ENCODE data around the gene DHX32. TPM values are rescaled to one million over a fixed set of nuclear protein-coding genes. Genes with fewer than 3 reads are reported as not detected.
"Not testable (repeated sequence)": the region's sequence is repeated elsewhere in the genome, so short reads cannot be mapped to it uniquely, and the experiment has no call there.

Gene DHX32
- total and polyA plus RNA-seq, 2 donors (not counting 3 experiments of a cell fraction or from before 2014, with no cell fraction given): 17.1 to 29.6 TPM

GRCh38 chr10:125911145-125911544 is 30.1 kb upstream of the DHX32 start:
- Histone ChIP-seq H3K79me2 (ENCODE audit: control insufficient read depth, insufficient read depth, low read length) (no peaks in the 10 kb centered on the region), H2AFZ (ENCODE audit: low read depth, low read length) (no peak overlapping the region), H3K27ac (ENCODE audit: insufficient read depth, low read depth, low read length) (no peak overlapping the region), H3K27me3 (ENCODE audit: control insufficient read depth in 2 of 2, insufficient read depth in 2 of 2, low read length in 2 of 2) (no peaks in the 10 kb centered on the region), H3K4me2 (ENCODE audit: insufficient read depth, low read length) (no peak overlapping the region), H3K4me3 (replicated peaks in 1 of 3; ENCODE audit: insufficient read depth in 1 of 3, low read depth in 1 of 3, low read length in 3 of 3) (no peak overlapping the region), H3K9me1 (replicated peaks; ENCODE audit: control insufficient read depth, extremely low read depth, insufficient read depth, low read length) (no peaks in the 10 kb centered on the region), H3K36me3 (ENCODE audit: control insufficient read depth in 2 of 2, extremely low read depth in 1 of 2, insufficient read depth in 2 of 2, low read length in 2 of 2) (no peaks in the 10 kb centered on the region), H4K20me1 (replicated peaks; ENCODE audit: control insufficient read depth, extremely low read depth, insufficient read depth, low read length) (no peaks in the 10 kb centered on the region), H3K9me3 (replicated peaks; ENCODE audit: control insufficient read depth, insufficient read depth, low read length) (no peaks in the 10 kb centered on the region), H3K4me1 (ENCODE audit: control insufficient read depth, extremely low read depth, insufficient read depth, low read length) (no peaks in the 10 kb centered on the region), H3K9ac (replicated peaks; ENCODE audit: extremely low read depth, insufficient read depth, low read length) (no peak overlapping the region)
- dilution Hi-C loops (cut with MboI; ENCODE audit: extremely low pct_ligation_motif_present, low sequenced_read_pairs) (no loop called here), intact Hi-C loops (cut with micrococcal nuclease) (no loop called here)
- FAIRE-seq: no peak
- DNase-seq (ENCODE audit: low read depth, low spot score): no peak
- no peak for TF ChIP-seq JUN (IDR thresholded peaks at IDR 0.05; ENCODE audit: borderline replicate concordance, insufficient read depth, insufficient read length, low read depth)
- no peak for TF ChIP-seq CTCF (IDR thresholded peaks at IDR 0.05; ENCODE audit: extremely low read depth in 1 of 2, insufficient read depth in 1 of 2, low read depth in 1 of 2, low read length in 2 of 2)
- TF ChIP-seq MAX (IDR thresholded peaks at IDR 0.05; ENCODE audit: insufficient read depth, insufficient read length): no peak
- TF ChIP-seq FOS (IDR thresholded peaks at IDR 0.05; ENCODE audit: borderline replicate concordance, insufficient read depth, low read length): no peak
- TF ChIP-seq POLR2A (IDR thresholded peaks at IDR 0.05; ENCODE audit: low read depth, low read length): no peak
- TF ChIP-seq GATA2 (IDR thresholded peaks at IDR 0.05; ENCODE audit: insufficient read depth, insufficient read length, low read depth, low read length): no peak
- ChIA-PET CTCF (interaction anchor here (0.6 kb wide), 1 partner anchor 23 kb away, joined by 3 read pairs; no protein-coding TSS in a partner anchor), POLR2A (no interaction called here)
- no TSS peak for BruUV-seq (replicated peaks)

- FAIRE-seq; H3K9me3 ChIP-seq (replicated peaks; ENCODE audit: control insufficient read depth, insufficient read depth, low read length); H3K4me3 ChIP-seq (replicated peaks in 1 of 3; ENCODE audit: insufficient read depth in 1 of 3, low read depth in 1 of 3, low read length in 3 of 3); H3K4me2 ChIP-seq (ENCODE audit: insufficient read depth, low read length); CTCF ChIA-PET; H3K79me2 ChIP-seq (ENCODE audit: control insufficient read depth, insufficient read depth, low read length); dilution Hi-C loops (cut with MboI; ENCODE audit: extremely low pct_ligation_motif_present, low sequenced_read_pairs); H3K9ac ChIP-seq (replicated peaks; ENCODE audit: extremely low read depth, insufficient read depth, low read length); H3K27ac ChIP-seq (ENCODE audit: insufficient read depth, low read depth, low read length); H4K20me1 ChIP-seq (replicated peaks; ENCODE audit: control insufficient read depth, extremely low read depth, insufficient read depth, low read length); intact Hi-C loops (cut with micrococcal nuclease); BruUV-seq (replicated peaks); H3K4me1 ChIP-seq (ENCODE audit: control insufficient read depth, extremely low read depth, insufficient read depth, low read length); POLR2A ChIA-PET; H3K36me3 ChIP-seq (ENCODE audit: control insufficient read depth in 2 of 2, extremely low read depth in 1 of 2, insufficient read depth in 2 of 2, low read length in 2 of 2); H3K9me1 ChIP-seq (replicated peaks; ENCODE audit: control insufficient read depth, extremely low read depth, insufficient read depth, low read length); H3K27me3 ChIP-seq (ENCODE audit: control insufficient read depth in 2 of 2, insufficient read depth in 2 of 2, low read length in 2 of 2); DNase-seq (ENCODE audit: low read depth, low spot score); H2AFZ ChIP-seq (ENCODE audit: low read depth, low read length): not testable (repeated sequence)
Measured at GRCh38 chr10:125909491-125909890, 28.4 kb upstream of the DHX32 start.

GRCh38 chr10:125908813-125909212 is 27.7 kb upstream of the DHX32 start:
- H3K27ac ChIP-seq (ENCODE audit: insufficient read depth, low read depth, low read length); H2AFZ ChIP-seq (ENCODE audit: low read depth, low read length); H3K4me3 ChIP-seq (replicated peaks in 1 of 3; ENCODE audit: insufficient read depth in 1 of 3, low read depth in 1 of 3, low read length in 3 of 3); H4K20me1 ChIP-seq (replicated peaks; ENCODE audit: control insufficient read depth, extremely low read depth, insufficient read depth, low read length); H3K4me2 ChIP-seq (ENCODE audit: insufficient read depth, low read length); H3K9me1 ChIP-seq (replicated peaks; ENCODE audit: control insufficient read depth, extremely low read depth, insufficient read depth, low read length); CTCF ChIA-PET; H3K9ac ChIP-seq (replicated peaks; ENCODE audit: extremely low read depth, insufficient read depth, low read length); H3K27me3 ChIP-seq (ENCODE audit: control insufficient read depth in 2 of 2, insufficient read depth in 2 of 2, low read length in 2 of 2); FAIRE-seq; DNase-seq (ENCODE audit: low read depth, low spot score); dilution Hi-C loops (cut with MboI; ENCODE audit: extremely low pct_ligation_motif_present, low sequenced_read_pairs); H3K9me3 ChIP-seq (replicated peaks; ENCODE audit: control insufficient read depth, insufficient read depth, low read length); intact Hi-C loops (cut with micrococcal nuclease); BruUV-seq (replicated peaks); H3K36me3 ChIP-seq (ENCODE audit: control insufficient read depth in 2 of 2, extremely low read depth in 1 of 2, insufficient read depth in 2 of 2, low read length in 2 of 2); H3K4me1 ChIP-seq (ENCODE audit: control insufficient read depth, extremely low read depth, insufficient read depth, low read length); POLR2A ChIA-PET; H3K79me2 ChIP-seq (ENCODE audit: control insufficient read depth, insufficient read depth, low read length): not testable (repeated sequence)
